Fibroblast of pulmonary artery (primary cell): ENCODE data around the gene EIF1AX.
A peak's percentile ranks its signal among the peaks of the same experiment; 100 is the strongest.

Experiments
- DNase-seq: peaks from one replicate; pipeline ENCODE4 v3.0.0-alpha.2; 2010; ENCODE audit warnings: low read depth
- H3K4me3 ChIP-seq: replicated peaks from 2 replicates; pipeline ENCODE4 v1.5.1; 2011; ENCODE audit warnings: low read depth, mild to moderate bottlenecking, control low read depth, low read length, moderate library complexity
- TF ChIP-seq, protein P1 (sequence below): IDR thresholded peaks from 2 replicates; pipeline ENCODE4 v1.5.1; 2011; ENCODE audit warnings: mild to moderate bottlenecking, control low read depth, low read length, inconsistent platforms; ENCODE audit errors: missing control alignments

The EIF1AX gene, protein sequence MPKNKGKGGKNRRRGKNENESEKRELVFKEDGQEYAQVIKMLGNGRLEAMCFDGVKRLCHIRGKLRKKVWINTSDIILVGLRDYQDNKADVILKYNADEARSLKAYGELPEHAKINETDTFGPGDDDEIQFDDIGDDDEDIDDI

DNA sequence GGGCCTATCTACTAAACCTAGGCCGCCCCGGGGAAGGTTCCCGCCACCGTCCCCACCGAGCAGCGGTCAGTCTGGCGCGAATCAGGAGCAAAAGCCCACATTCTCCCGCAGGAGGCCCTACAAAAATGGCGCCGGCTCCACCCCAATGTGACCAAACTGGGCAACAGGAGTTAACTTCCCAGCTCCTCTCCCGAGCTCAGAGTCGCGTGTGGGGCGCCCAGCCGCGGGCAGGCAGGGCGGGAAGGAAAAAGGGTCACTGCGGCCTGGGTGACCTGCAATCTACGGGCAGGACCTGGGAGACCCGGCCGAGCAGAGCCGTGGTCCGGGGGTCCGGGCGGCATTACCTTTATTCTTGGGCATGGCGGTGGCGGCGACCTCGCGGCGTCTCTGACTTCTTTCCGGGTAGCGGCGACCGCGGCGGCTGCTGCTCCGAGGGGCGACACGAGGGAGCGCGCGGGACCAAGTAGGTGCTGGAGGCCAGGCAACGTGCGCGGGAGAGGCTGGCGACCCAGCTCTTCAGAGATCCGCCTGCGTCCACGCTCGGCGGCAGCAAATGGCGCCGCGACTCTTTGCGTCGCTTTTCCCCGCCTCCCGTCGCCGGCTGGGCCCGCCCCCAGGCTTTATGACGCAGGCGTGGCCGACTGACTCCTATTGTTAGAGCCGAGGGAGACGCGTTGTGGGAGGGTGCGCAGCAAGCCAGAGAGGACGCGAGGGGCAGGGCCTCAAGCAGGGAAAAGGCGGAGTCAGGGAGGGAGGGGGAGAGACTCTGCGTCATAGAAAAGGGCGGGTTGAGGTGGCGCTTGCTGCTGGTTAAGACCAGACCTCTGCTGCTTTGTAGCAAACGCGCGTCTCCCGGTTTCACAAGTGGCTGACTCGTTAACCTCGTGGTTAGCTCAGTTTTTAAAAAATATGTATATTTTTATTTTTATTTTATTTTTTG is at the start of gene EIF1AX:
Gene EIF1AX (minus strand): TSS at position 558 of the 940 bp plus-strand sequence. CDS start 198 bp downstream, at position 360.
- H3K4me3 ChIP-seq, result peak within 1 kb of the TSS; percentile 78
- peak; percentile 98 for DNase-seq
- TF ChIP-seq, protein P1, sequence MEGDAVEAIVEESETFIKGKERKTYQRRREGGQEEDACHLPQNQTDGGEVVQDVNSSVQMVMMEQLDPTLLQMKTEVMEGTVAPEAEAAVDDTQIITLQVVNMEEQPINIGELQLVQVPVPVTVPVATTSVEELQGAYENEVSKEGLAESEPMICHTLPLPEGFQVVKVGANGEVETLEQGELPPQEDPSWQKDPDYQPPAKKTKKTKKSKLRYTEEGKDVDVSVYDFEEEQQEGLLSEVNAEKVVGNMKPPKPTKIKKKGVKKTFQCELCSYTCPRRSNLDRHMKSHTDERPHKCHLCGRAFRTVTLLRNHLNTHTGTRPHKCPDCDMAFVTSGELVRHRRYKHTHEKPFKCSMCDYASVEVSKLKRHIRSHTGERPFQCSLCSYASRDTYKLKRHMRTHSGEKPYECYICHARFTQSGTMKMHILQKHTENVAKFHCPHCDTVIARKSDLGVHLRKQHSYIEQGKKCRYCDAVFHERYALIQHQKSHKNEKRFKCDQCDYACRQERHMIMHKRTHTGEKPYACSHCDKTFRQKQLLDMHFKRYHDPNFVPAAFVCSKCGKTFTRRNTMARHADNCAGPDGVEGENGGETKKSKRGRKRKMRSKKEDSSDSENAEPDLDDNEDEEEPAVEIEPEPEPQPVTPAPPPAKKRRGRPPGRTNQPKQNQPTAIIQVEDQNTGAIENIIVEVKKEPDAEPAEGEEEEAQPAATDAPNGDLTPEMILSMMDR, result no peak

DNA sequence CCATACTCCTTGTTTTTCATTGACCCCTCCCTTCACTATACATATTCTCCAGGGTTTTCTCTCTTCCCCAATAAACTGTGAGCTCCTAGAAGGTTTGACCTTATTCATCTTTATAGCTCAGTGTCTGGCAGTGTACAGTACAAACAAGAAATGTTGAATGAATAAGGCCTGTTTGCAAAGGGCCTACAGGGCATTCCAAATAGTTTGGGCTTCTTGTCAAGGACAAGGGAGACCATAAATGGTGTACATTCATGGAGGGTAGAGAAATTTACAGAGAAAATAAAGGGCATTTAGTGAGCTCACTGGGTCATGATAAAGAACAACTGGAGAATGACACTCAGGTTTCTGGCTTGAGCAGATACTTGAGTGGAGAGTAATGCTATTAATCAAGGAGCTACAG is 47.5 kb upstream of the EIF1AX start:
- no peak for DNase-seq
- TF ChIP-seq, protein P1, result no peak
- no peak overlapping the region for H3K4me3 ChIP-seq

DNA sequence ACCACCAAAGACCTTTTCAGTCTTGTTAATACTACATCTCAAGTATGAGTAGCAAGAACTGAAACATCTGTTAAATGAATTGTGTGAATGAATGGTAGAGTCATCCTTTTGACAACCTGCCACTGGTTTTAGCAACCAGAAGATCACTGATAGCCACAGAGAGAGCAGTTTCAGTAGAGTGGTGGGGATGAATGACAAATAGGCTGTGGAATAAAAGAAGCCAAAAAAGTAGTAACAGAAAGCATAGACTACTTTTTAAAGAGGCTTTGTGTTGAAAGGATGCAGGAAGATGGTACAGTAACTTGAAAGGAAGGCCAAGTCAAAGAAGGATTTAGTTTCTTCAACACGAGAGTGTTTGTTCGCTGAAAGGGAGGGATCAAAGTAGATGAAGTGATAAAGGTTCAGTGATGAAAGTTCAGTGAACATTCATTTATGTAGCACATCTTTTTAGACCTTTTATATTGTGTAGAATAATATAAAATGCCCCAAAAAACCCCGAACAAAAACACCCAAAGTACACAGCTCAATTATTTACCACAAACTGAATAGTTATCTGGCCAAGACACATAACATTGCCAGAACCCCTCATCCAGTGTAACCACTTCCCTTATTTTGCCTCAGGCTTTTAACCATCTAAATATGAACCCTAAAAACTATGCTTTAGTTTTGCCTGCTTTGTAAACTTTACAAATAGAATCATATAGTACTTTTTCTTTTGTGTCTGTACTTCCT is 40.1 kb upstream of the EIF1AX start:
- no peak for DNase-seq
- TF ChIP-seq, protein P1, result no peak

DNA sequence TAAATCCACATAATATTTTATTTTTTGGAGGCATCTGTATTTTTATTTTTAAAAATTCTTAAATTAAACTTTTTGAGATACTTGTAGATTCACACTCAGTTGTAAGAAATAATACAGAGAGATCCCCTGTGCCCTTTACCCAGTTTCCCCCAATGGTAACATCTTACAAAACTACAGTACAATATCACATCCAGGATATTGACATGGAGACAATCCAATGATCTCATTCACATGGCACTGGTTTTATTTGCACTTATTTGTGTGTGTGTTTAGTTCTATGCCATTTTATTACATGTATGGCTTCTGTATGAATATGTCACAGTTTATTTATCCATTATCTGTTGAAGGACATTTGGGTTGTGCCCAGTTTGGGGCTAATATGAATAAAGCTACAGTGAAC is 35.5 kb upstream of the EIF1AX start:
- DNase-seq, result no peak
- H3K4me3 ChIP-seq, result no peak overlapping the region
- TF ChIP-seq, protein P1, result no peak

More for the DNA sequence above, 40.1 kb upstream of the EIF1AX start:
- H3K4me3 ChIP-seq, result no peak overlapping the region

DNA sequence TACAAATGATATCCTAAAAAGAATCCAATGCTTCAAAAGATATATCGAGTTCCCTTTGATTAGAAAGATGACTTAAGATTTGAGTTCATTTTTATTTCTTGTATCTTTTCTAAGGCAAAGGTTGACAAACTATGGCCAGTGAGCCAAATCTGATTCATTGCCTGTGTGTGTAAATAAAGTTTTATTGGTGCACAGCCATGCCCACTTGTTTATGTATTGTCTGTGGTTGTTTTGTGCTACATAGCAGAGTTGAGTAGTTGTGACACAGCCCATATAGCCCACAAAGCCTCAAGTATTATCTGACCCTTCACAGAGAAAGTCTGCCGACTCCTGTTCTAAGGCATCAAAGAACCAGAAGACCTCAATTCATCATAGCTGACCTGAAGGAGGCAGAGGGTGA is 32.2 kb upstream of the EIF1AX start:
- no peak overlapping the region for H3K4me3 ChIP-seq
- no peak for DNase-seq
- TF ChIP-seq, protein P1, result no peak

DNA sequence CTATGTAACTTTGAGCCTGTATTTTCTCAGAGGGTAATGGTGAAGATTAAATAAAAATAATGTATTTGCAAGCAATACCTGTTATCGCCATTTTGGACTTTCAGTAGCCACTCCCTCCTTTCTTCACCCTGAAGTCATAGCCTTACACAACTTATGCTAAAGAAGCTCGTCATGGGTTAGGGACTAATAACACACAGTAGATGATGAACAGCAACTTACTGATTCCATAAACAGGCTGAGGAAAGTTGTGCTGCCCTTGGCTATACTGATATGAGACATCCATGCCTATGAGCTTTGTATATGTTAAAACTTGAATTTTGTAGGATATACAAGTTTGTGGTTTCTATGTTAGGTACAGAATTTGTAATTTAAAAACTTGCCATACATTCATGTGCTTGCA is 31.7 kb upstream of the EIF1AX start:
- TF ChIP-seq, protein P1, result no peak
- DNase-seq, result no peak
- H3K4me3 ChIP-seq, result no peak overlapping the region
